CD4-positive, alpha-beta T cell (primary cell): ENCODE results near the gene SUN2. TPM values are rescaled to one million over a fixed set of nuclear protein-coding genes. Genes with fewer than 3 reads are reported as not detected.
A peak's percentile ranks its signal among the peaks of the same experiment; 100 is the strongest.

Experiments
- ATAC-seq: fragments of 200-7000 bp; cut with Tn5 transposase; one replicate; pipeline ENCODE4 v1.10.0; 2022; ENCODE audit warnings: mild to moderate bottlenecking; ENCODE audit not compliant: poor library complexity
- CTCF ChIA-PET: fragments of 350-600 bp; sonication (Branson Sonifier 250); formaldehyde crosslinking; loops from one replicate; lab custom pipeline; 2021; ENCODE audit warnings: antibody characterized with exemption, inconsistent platforms; lab: Charles Lee
- POLR2A ChIA-PET: fragments of 350-600 bp; sonication (Branson Sonifier 250); formaldehyde crosslinking; loops from one replicate; lab custom pipeline; 2021; ENCODE audit warnings: antibody characterized with exemption, inconsistent platforms; lab: Charles Lee
- DNase-seq, 14 experiments: peaks; one replicate each; pipeline ENCODE4 v3.0.0-alpha.2; 2013 to 2020; ENCODE audit warnings: mixed read lengths in 2 of 14
- H3K27ac ChIP-seq, 2 donors: one replicate each; pipeline versions ENCODE4 v1.5.1 to v1.7.0; 2013; ENCODE audit warnings: low read length in 2 of 2, low read depth in 1 of 2, mild to moderate bottlenecking in 1 of 2
- H3K27me3 ChIP-seq, 2 experiments: 1 replicate in 1 of 2; 2 replicates in 1 of 2; pipeline versions ENCODE4 v1.6.1 to v1.7.0; 2013; ENCODE audit warnings: low read length in 2 of 2, control low read depth in 1 of 2, mild to moderate bottlenecking in 1 of 2, moderate library complexity in 1 of 2; ENCODE audit not compliant: insufficient read depth in 2 of 2, control insufficient read depth in 1 of 2
- H3K36me3 ChIP-seq: one replicate; pipeline ENCODE4 v1.6.1; 2013; ENCODE audit warnings: low read length, control low read depth; ENCODE audit not compliant: insufficient read depth
- H3K4me1 ChIP-seq: one replicate; pipeline ENCODE4 v1.6.1; 2013; ENCODE audit warnings: low read length, control low read depth; ENCODE audit not compliant: insufficient read depth
- H3K4me3 ChIP-seq: one replicate; pipeline ENCODE4 v1.5.1; 2013; ENCODE audit warnings: mild to moderate bottlenecking, low read length, moderate library complexity
- H3K9me3 ChIP-seq, 2 experiments: 1 replicate in 1 of 2; 2 replicates in 1 of 2; pipeline versions ENCODE4 v1.6.1 to v1.7.0; 2013; ENCODE audit warnings: low read length in 2 of 2, mild to moderate bottlenecking in 2 of 2, control low read depth in 1 of 2, moderate library complexity in 1 of 2; ENCODE audit not compliant: control insufficient read depth in 1 of 2, insufficient read depth in 1 of 2
- H3K27ac Mint-ChIP-seq: one replicate; pipeline ENCODE4 v1.8.0; 2020; ENCODE audit warnings: mixed read lengths
- H3K27me3 Mint-ChIP-seq: one replicate; pipeline ENCODE4 v1.8.0; 2021; ENCODE audit warnings: mixed read lengths
- H3K36me3 Mint-ChIP-seq: one replicate; pipeline ENCODE4 v1.8.0; 2021; ENCODE audit warnings: low read depth, mixed read lengths
- H3K4me1 Mint-ChIP-seq: one replicate; pipeline ENCODE4 v1.8.0; 2021; ENCODE audit warnings: low read depth, mixed read lengths
- H3K4me3 Mint-ChIP-seq: one replicate; pipeline ENCODE4 v1.8.0; 2020; ENCODE audit warnings: mild to moderate bottlenecking, mixed read lengths
- H3K9me3 Mint-ChIP-seq: one replicate; pipeline ENCODE4 v1.8.0; 2020; ENCODE audit warnings: mixed read lengths
- intact Hi-C, 2 experiments: fragments of 100-400 bp; cut with DNase I in 1 of 2; cut with micrococcal nuclease in 1 of 2; formaldehyde crosslinking; loops; one replicate each; pipeline versions ENCODE4 v1.15.1 to v1.9.0; 2023 to 2025; cut with DNase I, micrococcal nuclease
- total RNA-seq, 174 experiments: library from RNA in 2 of 174; stranded (reverse) in 2 of 174; gene quantifications; one replicate each; pipeline ENCODE4 v1.2.3 and lab custom pipeline; 2021 to 2026
- TF ChIP-seq, protein P1 (sequence below): fragments of 200-600 bp; IDR thresholded peaks from one replicate; pipeline ENCODE4 v1.8.0; 2022; ENCODE audit warnings: antibody characterized with exemption, mild to moderate bottlenecking

Gene SUN2
- total RNA-seq, 2 experiments from 2014 or later, result 440 to 453 TPM

DNA sequence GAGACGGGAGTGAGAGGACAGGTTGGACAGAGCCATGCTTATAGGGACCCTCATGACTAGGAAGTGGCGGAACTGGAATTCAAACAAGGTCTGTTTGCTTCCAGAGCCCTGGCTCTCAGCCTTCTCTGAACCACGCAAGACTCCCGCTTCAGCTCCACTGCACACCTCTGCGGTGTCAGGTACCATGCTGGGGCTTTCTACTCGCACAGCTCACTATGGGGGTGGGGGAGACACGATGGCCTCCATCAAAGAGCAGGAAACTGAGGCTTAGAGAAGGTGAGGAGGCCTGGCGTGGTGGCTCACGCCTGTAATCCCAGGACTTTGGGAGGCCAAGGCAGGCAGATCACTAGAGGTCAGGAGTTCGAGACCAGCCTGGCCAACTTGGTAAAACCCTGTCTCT lies 14.2 kb downstream of the SUN2 start:
- Mint-ChIP-seq H3K4me3 (no peak overlapping the region), H3K4me1 (peaks cover 45% of the 10 kb centered on the region), H3K36me3 (peaks cover 100% of the 10 kb centered on the region), H3K27ac (peak overlapping the region; percentile 69), H3K27me3 (no peaks in the 10 kb centered on the region), H3K9me3 (no peaks in the 10 kb centered on the region)
- H3K4me1 ChIP-seq, result peaks cover 84% of the 10 kb centered on the region
- no peak overlapping the region for H3K4me3 ChIP-seq
- no peaks in the 10 kb centered on the region for H3K27me3 ChIP-seq
- peaks cover 100% of the 10 kb centered on the region for H3K36me3 ChIP-seq
- intact Hi-C loops, result no loop called here
- CTCF ChIA-PET, result interaction anchor here (1.1 to 1.7 kb wide), 2 partner anchors 8 to 10 kb away, joined by 3 to 5 read pairs; no protein-coding TSS in a partner anchor
- ATAC-seq (no peak), DNase-seq (no peak)
- peak overlapping the region; percentile 3 to 44 for H3K27ac ChIP-seq
- TF ChIP-seq, protein P1, sequence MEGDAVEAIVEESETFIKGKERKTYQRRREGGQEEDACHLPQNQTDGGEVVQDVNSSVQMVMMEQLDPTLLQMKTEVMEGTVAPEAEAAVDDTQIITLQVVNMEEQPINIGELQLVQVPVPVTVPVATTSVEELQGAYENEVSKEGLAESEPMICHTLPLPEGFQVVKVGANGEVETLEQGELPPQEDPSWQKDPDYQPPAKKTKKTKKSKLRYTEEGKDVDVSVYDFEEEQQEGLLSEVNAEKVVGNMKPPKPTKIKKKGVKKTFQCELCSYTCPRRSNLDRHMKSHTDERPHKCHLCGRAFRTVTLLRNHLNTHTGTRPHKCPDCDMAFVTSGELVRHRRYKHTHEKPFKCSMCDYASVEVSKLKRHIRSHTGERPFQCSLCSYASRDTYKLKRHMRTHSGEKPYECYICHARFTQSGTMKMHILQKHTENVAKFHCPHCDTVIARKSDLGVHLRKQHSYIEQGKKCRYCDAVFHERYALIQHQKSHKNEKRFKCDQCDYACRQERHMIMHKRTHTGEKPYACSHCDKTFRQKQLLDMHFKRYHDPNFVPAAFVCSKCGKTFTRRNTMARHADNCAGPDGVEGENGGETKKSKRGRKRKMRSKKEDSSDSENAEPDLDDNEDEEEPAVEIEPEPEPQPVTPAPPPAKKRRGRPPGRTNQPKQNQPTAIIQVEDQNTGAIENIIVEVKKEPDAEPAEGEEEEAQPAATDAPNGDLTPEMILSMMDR, result no peak
- no peaks in the 10 kb centered on the region for H3K9me3 ChIP-seq
- POLR2A ChIA-PET, result interaction anchor here (21.7 to 25.2 kb wide), 2 partner anchors 8 to 10 kb away, joined by 752 read pairs; partner anchors contain the start of gene SUN2

DNA sequence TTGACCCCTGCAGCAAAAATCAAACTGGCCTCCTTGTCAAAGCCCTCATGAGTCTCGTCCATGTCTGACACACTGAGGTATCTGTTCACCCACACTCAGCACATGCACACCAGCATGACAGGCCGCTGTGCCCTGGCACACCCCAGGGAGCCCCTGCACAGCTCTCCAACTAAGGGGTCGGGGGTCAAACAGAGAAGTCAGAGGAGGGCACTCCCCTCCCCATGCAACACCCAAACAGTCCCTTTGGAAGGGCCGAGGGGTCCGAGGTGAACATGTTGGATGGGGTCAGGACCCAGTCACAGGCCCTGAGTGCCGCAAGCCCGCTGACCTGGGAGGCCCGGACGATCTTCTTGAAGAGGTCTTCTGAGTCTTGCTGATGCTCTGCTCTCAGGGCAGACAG lies 14.6 kb downstream of the SUN2 start:
- TF ChIP-seq, protein P1, result no peak
- H3K4me3 ChIP-seq, result no peak overlapping the region
- Mint-ChIP-seq H3K4me3 (no peak overlapping the region), H3K27me3 (no peaks in the 10 kb centered on the region), H3K36me3 (peaks cover 100% of the 10 kb centered on the region), H3K27ac (peak overlapping the region; percentile 69), H3K4me1 (peaks cover 49% of the 10 kb centered on the region), H3K9me3 (no peaks in the 10 kb centered on the region)
- ATAC-seq (no peak), DNase-seq (no peak)
- ChIA-PET POLR2A (interaction anchor here (2.7 to 25.2 kb wide), 3 partner anchors 8 to 35 kb away, joined by 14 to 752 read pairs (median 752); partner anchors contain the start of genes GTPBP1 and SUN2), CTCF (interaction anchor here (1.1 to 1.7 kb wide), 2 partner anchors 8 to 11 kb away, joined by 3 to 5 read pairs; no protein-coding TSS in a partner anchor)
- peaks cover 82% of the 10 kb centered on the region for H3K4me1 ChIP-seq
- H3K27me3 ChIP-seq, result no peaks in the 10 kb centered on the region
- H3K27ac ChIP-seq, result peak overlapping the region; percentile 41 to 44
- intact Hi-C loops, result no loop called here
- no peaks in the 10 kb centered on the region for H3K9me3 ChIP-seq
- H3K36me3 ChIP-seq, result peaks cover 100% of the 10 kb centered on the region

DNA sequence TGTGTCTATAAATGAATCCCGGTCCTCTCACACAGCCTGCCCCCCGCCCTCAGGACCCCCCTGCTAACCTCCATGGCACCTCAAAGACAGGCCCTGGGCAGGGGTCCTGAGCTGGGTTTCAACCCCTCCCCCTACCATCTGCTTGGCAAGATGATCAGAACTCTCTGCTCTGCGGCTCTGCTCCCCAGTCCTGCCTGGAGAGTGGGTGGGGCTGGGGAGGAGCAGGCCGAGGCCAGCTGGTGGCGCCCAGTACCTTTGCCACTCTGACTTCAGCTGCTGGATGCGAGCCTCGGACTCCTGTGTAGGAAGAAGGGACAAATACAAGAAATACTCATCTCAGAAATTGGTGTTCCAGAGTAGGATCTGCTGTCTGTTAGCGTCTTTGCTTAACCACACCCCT lies 15.0 kb downstream of the SUN2 start:
- H3K4me1 Mint-ChIP-seq, result peaks cover 49% of the 10 kb centered on the region
- no peaks in the 10 kb centered on the region for H3K27me3 ChIP-seq
- ATAC-seq (no peak), DNase-seq (no peak)
- H3K4me3 Mint-ChIP-seq, result no peak overlapping the region
- peak overlapping the region; percentile 41 to 44 for H3K27ac ChIP-seq
- H3K27me3 Mint-ChIP-seq, result no peaks in the 10 kb centered on the region
- peaks cover 100% of the 10 kb centered on the region for H3K36me3 Mint-ChIP-seq
- no peaks in the 10 kb centered on the region for H3K9me3 ChIP-seq
- H3K27ac Mint-ChIP-seq, result peak overlapping the region; percentile 69
- no peak overlapping the region for H3K4me3 ChIP-seq
- H3K36me3 ChIP-seq, result peaks cover 100% of the 10 kb centered on the region
- intact Hi-C loops, result no loop called here
- ChIA-PET POLR2A (interaction anchor here (2.7 to 25.2 kb wide), 3 partner anchors 7 to 35 kb away, joined by 14 to 752 read pairs (median 752); partner anchors contain the start of genes GTPBP1 and SUN2), CTCF (no interaction called here)
- TF ChIP-seq, protein P1, result no peak
- H3K4me1 ChIP-seq, result peaks cover 82% of the 10 kb centered on the region
- H3K9me3 Mint-ChIP-seq, result no peaks in the 10 kb centered on the region
